ENCODE data around the gene CD151.

GRCh38 chr11:886568-886967 lies 53.8 kb downstream of the CD151 start:
- TF ChIP-seq, protein P1, sequence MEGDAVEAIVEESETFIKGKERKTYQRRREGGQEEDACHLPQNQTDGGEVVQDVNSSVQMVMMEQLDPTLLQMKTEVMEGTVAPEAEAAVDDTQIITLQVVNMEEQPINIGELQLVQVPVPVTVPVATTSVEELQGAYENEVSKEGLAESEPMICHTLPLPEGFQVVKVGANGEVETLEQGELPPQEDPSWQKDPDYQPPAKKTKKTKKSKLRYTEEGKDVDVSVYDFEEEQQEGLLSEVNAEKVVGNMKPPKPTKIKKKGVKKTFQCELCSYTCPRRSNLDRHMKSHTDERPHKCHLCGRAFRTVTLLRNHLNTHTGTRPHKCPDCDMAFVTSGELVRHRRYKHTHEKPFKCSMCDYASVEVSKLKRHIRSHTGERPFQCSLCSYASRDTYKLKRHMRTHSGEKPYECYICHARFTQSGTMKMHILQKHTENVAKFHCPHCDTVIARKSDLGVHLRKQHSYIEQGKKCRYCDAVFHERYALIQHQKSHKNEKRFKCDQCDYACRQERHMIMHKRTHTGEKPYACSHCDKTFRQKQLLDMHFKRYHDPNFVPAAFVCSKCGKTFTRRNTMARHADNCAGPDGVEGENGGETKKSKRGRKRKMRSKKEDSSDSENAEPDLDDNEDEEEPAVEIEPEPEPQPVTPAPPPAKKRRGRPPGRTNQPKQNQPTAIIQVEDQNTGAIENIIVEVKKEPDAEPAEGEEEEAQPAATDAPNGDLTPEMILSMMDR (conservative IDR thresholded peaks at IDR 0.05; ENCODE audit: low read length): no peak
- TF ChIP-seq EZH2phosphoT487 (IDR thresholded peaks at IDR 0.05; ENCODE audit: borderline replicate concordance, low read depth, low read length): no peak
